ENCODE results near the gene TSPAN9. TPM values are rescaled to one million over a fixed set of nuclear protein-coding genes. Genes with fewer than 3 reads are reported as not detected.

Gene TSPAN9
- total RNA-seq, 3 donors from 2014 or later (not counting 1 experiment from before 2014, with no cell fraction given): 0.86 to 1.6 (median 1.1) TPM

GRCh38 chr12:3171195-3171591 lies 94.0 kb downstream of the TSPAN9 start:
- WGBS (ENCODE audit: insufficient coverage): 90% methylated on average over 2 of the region's 4 CpGs
- Histone ChIP-seq H3K27ac (ENCODE audit: low read length) (no peak overlapping the region), H3K4me3 (ENCODE audit: low read length) (no peak overlapping the region), H3K36me3 (ENCODE audit: control insufficient read depth, insufficient read depth, low read length) (no peaks in the 10 kb centered on the region), H3K9me3 (ENCODE audit: control insufficient read depth, insufficient read depth, low read length) (no peaks in the 10 kb centered on the region), H3K27me3 (ENCODE audit: control insufficient read depth, insufficient read depth, low read length) (no peaks in the 10 kb centered on the region), H3K4me1 (ENCODE audit: control insufficient read depth, insufficient read depth, low read length) (no peaks in the 10 kb centered on the region)
- H3K27me3 Mint-ChIP-seq (ENCODE audit: low read depth in 2 of 2): peaks cover 0 to 6% of the 10 kb centered on the region in 2 donors
- DNase-seq (no peak), ATAC-seq (no peak)
- no peak overlapping the region for H3K4me3 Mint-ChIP-seq
- H3K36me3 Mint-ChIP-seq: no peaks in the 10 kb centered on the region
- no peaks in the 10 kb centered on the region for H3K9me3 Mint-ChIP-seq
- H3K4me1 Mint-ChIP-seq: no peaks in the 10 kb centered on the region
- no peak for TF ChIP-seq CTCF (IDR thresholded peaks at IDR 0.05)
- intact Hi-C loops (cut with micrococcal nuclease): no loop called here
- no peak overlapping the region for H3K27ac Mint-ChIP-seq

GRCh38 chr12:3172124-3173007 lies 95.2 kb downstream of the TSPAN9 start:
- Mint-ChIP-seq H3K27me3 (ENCODE audit: low read depth in 2 of 2) (peaks cover 0 to 6% of the 10 kb centered on the region in 2 donors), H3K4me1 (no peaks in the 10 kb centered on the region), H3K9me3 (no peaks in the 10 kb centered on the region), H3K27ac (no peak overlapping the region), H3K36me3 (no peaks in the 10 kb centered on the region), H3K4me3 (no peak overlapping the region)
- H3K9me3 ChIP-seq (ENCODE audit: control insufficient read depth, insufficient read depth, low read length): no peaks in the 10 kb centered on the region
- H3K27me3 ChIP-seq (ENCODE audit: control insufficient read depth, insufficient read depth, low read length): no peaks in the 10 kb centered on the region
- 89% methylated on average over 42 of the region's 42 CpGs for WGBS (ENCODE audit: insufficient coverage)
- TF ChIP-seq CTCF (IDR thresholded peaks at IDR 0.05): no peak
- intact Hi-C loops (cut with micrococcal nuclease): no loop called here
- no peak overlapping the region for H3K4me3 ChIP-seq (ENCODE audit: low read length)
- no peak for DNase-seq
- no peak overlapping the region for H3K27ac ChIP-seq (ENCODE audit: low read length)
- no peak for ATAC-seq
- H3K36me3 ChIP-seq (ENCODE audit: control insufficient read depth, insufficient read depth, low read length): no peaks in the 10 kb centered on the region
- no peaks in the 10 kb centered on the region for H3K4me1 ChIP-seq (ENCODE audit: control insufficient read depth, insufficient read depth, low read length)

- no peaks in the 10 kb centered on the region for H3K4me1 Mint-ChIP-seq
- TF ChIP-seq CTCF (IDR thresholded peaks at IDR 0.05): no peak
- ATAC-seq: no peak
These were observed 95.9 kb downstream of the TSPAN9 start for GRCh38 chr12:3173008-3173553.

More at GRCh38 chr12:3173008-3173553, 95.9 kb downstream of the TSPAN9 start:
- intact Hi-C loops (cut with micrococcal nuclease): no loop called here
- H3K9me3 Mint-ChIP-seq: no peaks in the 10 kb centered on the region
- no peaks in the 10 kb centered on the region for H3K4me1 ChIP-seq (ENCODE audit: control insufficient read depth, insufficient read depth, low read length)
- no peaks in the 10 kb centered on the region for H3K36me3 Mint-ChIP-seq
- no peaks in the 10 kb centered on the region for H3K27me3 ChIP-seq (ENCODE audit: control insufficient read depth, insufficient read depth, low read length)
- no peak for DNase-seq
- H3K9me3 ChIP-seq (ENCODE audit: control insufficient read depth, insufficient read depth, low read length): no peaks in the 10 kb centered on the region
- no peak overlapping the region for H3K27ac Mint-ChIP-seq
- H3K36me3 ChIP-seq (ENCODE audit: control insufficient read depth, insufficient read depth, low read length): no peaks in the 10 kb centered on the region
- H3K27ac ChIP-seq (ENCODE audit: low read length): no peak overlapping the region
- no peak overlapping the region for H3K4me3 Mint-ChIP-seq
- 86% methylated on average over 13 of the region's 14 CpGs for WGBS (ENCODE audit: insufficient coverage)
- H3K27me3 Mint-ChIP-seq (ENCODE audit: low read depth in 2 of 2): peaks cover 1 to 5% of the 10 kb centered on the region in 2 donors
- H3K4me3 ChIP-seq (ENCODE audit: low read length): no peak overlapping the region

Measured in natural killer cell (primary cell).